Jurkat, Clone E6-1 (cell line): Measurements from ENCODE around the gene ATRN.
"Not testable (repeated sequence)": the region's sequence is repeated elsewhere in the genome, so short reads cannot be mapped to it uniquely, and the experiment has no call there.

Experiments
- DNase-seq: peaks from one replicate; pipeline ENCODE4 v3.0.0-alpha.2; 2011; ENCODE audit warnings: low read depth, low spot score
- H3K4me3 ChIP-seq: 2 replicates; pipeline ENCODE4 v1.5.1; 2011; ENCODE audit warnings: mild to moderate bottlenecking, low read length, control low read depth, moderate library complexity

ATRN gene

DNA sequence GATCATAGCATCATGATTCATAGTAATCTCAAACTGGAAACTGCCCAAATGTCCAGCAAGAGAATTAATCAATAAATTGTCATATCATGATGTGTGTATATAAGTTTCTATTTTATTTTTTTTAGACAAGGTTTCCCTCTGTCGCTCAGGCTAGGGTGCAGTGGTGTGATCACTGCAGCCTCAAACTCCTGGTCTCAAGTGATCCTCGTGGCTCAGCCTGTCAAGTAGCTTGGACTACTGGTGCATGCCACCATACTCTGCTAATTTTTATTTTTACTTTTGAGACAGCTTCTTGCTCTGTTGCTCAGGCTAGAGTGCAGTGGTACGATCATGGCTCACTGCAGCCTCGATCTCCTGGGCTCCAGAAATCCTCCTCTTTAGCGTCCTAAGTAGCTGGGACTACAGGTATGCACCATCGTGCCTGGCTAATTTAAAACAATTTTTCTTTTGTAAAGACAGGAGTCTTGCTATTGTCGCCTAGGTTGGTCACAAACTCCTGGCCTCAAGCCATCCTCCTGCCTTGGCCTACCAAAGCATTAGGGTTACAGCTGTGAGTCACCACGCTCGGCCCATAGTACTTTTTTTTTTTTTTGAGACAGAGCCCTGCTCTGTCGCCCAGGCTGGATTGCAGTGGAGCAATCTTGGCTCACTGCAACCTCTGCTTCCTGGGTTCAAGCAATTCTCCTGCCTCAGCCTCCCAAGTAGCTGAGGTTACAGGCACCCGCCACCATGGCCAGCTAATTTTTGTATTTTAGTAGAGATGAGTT lies 8.7 kb upstream of the ATRN start:
- DNase-seq, result no peak

GRCh38 chr20:3464166-3464565 lies 6.7 kb upstream of the ATRN start:
- H3K4me3 ChIP-seq, result no peak overlapping the region
- DNase-seq, result no peak

More for the DNA sequence above, 8.7 kb upstream of the ATRN start:
- H3K4me3 ChIP-seq, result no peak overlapping the region

- H3K4me3 ChIP-seq, result no peak overlapping the region
- no peak for DNase-seq
Observed at GRCh38 chr20:3465301-3465700, 5.5 kb upstream of the ATRN start.

GRCh38 chr20:3470208-3470626 lies 601 bp upstream of the ATRN start:
- DNase-seq, result no peak
- H3K4me3 ChIP-seq, result peak overlapping the region; percentile 80

GRCh38 chr20:3471397-3472021 lies 691 bp downstream of the ATRN start:
- DNase-seq, result no peak
- H3K4me3 ChIP-seq, result peak overlapping the region; percentile 80

- peak overlapping the region; percentile 80 for H3K4me3 ChIP-seq
- no peak for DNase-seq
Observed at GRCh38 chr20:3472105-3472504, 1.3 kb downstream of the ATRN start.

- H3K4me3 ChIP-seq, result no peak overlapping the region
- DNase-seq, result no peak
Observed at GRCh38 chr20:3473324-3473723, 2.5 kb downstream of the ATRN start.

DNA sequence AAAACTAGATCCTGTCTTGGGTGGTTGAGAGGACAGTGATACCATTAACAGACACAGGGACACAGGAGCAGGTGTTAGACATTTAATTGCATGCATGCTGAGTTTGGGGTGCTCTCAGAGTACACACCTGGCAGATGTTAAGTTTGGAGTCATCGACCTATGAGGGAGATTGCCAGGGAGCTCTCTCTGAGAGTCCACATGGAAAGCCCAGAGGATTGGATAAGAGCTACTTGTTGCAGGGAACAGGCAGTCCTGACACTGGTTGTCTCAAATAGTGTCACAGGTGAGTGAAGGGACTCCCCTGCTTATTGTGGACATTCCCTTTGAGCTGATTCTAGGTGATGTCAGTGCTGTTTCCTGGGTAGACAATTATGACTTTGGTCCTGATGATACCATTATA lies 3.1 kb downstream of the ATRN start:
- no peak for DNase-seq
- no peak overlapping the region for H3K4me3 ChIP-seq

DNA sequence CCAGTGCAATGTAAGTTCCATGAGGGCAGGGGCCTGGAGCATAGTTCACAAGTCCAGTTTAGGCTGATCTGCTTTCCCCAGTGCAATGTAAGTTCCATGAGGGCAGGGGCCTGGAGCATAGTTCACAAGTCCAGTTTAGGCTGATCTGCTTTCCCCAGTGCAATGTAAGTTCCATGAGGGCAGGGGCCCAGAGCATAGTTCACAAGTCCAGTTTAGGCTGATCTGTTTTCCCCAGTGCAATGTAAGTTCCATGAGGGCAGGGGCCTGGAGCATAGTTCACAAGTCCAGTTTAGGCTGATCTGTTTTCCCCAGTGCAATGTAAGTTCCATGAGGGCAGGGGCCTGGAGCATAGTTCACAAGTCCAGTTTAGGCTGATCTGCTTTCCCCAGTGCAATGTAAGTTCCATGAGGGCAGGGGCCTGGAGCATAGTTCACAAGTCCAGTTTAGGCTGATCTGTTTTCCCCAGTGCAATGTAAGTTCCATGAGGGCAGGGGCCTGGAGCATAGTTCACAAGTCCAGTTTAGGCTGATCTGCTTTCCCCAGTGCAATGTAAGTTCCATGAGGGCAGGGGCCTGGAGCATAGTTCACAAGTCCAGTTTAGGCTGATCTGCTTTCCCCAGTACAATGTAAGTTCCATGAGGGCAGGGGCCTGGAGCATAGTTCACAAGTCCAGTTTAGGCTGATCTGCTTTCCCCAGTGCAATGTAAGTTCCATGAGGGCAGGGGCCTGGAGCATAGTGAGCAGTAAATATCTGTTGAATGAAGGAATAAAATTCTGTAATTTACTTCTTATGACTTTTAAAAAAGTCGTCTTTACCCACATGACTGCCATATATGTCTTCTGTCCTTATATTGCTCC lies 6.4 kb downstream of the ATRN start:
- DNase-seq, H3K4me3 ChIP-seq: not testable (repeated sequence)

DNA sequence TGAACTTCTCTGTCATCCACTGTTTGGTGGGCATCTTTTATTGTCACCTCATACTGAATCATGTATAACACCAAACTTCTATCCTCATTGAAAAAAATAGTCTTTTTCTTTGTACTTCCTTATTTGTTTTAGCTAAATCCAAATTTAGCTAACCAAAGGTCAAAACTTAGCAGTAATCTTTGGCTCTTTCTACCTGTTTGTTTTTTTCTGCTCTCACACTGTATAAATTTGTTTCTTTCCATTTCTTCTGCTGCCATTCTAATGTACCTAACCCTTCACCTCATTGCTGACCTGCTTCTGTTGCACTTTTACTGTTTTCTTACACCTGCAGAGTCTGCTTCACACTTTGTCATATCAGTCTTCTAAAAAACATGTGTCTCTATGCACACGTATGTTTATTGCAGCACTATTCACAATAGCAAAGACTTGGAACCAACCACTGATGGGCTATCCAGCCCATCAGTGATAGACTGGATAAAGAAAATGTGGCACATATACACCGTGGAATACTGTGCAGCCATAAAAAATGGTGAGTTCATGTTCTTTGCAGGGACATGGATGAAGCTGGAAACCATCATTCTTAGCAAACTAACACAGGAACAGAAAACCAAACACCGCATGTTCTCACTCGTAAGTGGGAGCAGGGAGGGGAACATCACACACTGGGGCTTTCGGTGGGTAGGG lies 7.2 kb downstream of the ATRN start:
- H3K4me3 ChIP-seq, result no peak overlapping the region
- no peak for DNase-seq

DNA sequence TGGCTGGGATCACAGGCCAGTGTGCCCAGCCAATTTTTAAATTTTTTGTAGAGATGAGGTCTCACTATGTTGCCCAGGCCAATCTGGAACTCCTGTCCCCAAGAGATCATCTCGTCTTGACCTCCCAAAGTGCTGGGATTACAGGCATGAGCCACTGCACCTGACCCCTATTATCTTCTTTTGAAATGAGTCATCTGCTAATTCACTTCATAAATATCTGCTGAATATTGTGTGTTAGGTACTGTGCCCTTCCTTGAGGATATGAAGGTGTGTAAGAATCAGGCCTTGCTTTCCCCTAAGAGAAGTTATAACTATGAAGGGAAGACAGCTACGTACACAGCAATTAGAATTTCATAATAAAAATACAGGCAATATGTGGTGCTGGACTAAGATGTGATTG lies 8.2 kb downstream of the ATRN start:
- DNase-seq, result no peak
- no peak overlapping the region for H3K4me3 ChIP-seq

GRCh38 chr20:3479759-3480615 lies 9.2 kb downstream of the ATRN start:
- DNase-seq, result no peak
- H3K4me3 ChIP-seq, result no peak overlapping the region

- no peak for DNase-seq
- H3K4me3 ChIP-seq, result no peak overlapping the region
Observed at GRCh38 chr20:3483309-3483708, 12.5 kb downstream of the ATRN start.

DNA sequence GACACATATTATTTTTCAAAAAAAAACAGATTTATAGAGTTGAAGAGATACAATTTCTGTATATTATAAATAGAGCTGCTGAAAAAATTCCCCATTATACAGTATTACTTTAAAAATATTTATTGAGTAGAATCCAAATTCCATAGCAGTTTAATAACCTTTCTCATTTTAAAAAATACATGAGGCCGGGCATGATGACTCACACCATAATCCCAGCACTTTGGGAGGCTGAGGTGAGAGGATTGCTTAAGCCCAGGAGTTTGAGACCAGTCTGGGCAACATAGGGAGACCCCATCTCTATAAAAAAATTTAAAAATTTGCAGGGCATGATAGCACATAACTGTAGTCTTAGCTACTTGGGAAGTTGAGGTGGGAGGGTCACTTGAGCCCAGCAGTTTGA lies 13.0 kb downstream of the ATRN start:
- H3K4me3 ChIP-seq, result no peak overlapping the region
- no peak for DNase-seq

- no peak overlapping the region for H3K4me3 ChIP-seq
- no peak for DNase-seq
Observed at GRCh38 chr20:3485913-3486312, 15.1 kb downstream of the ATRN start.

- H3K4me3 ChIP-seq, result no peak overlapping the region
- DNase-seq, result no peak
Observed at GRCh38 chr20:3486850-3487249, 16.0 kb downstream of the ATRN start.

DNA sequence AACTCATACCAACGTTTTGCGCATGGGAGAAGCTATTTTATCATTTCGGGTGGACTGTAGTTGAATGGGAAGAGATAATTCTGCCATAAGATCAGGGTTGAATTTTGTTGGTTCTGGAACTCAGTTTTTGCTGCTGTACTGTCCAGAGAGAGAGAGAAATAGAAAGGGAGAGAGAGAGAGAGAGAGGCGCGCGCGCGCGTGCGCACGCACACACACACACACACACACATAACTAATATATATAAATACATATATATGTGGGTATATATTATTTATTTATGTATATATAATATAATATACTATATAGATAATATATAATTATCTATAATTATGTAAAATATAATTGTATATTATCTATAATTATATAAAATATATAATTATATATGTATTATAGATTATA lies 21.9 kb downstream of the ATRN start:
- H3K4me3 ChIP-seq, result no peak overlapping the region
- DNase-seq, result no peak

DNA sequence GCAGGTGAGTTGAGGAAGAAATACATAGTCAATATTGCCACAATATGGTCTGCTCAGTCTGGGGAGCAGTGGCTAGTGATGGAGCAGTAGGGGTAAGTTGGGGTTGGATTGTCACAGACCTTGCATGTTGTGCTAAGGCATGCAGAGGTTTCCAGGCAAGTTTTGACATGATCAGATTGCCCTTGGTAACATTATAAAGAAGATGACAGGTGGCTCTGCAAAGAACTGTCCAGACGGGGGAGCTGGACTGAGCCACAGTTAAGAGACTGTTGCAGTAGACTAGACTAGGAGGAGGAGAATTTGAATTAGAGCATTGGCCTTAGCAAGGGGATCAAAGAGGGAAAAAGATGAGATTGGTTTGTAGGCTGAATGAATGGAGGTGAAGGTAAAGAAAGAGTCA lies 23.4 kb downstream of the ATRN start:
- no peak overlapping the region for H3K4me3 ChIP-seq
- no peak for DNase-seq

GRCh38 chr20:3502878-3503277 lies 32.1 kb downstream of the ATRN start:
- DNase-seq, result no peak
- no peak overlapping the region for H3K4me3 ChIP-seq
